HepG2 (cell line): ENCODE data around the gene HENMT1. TPM values are rescaled to one million over a fixed set of nuclear protein-coding genes. Genes with fewer than 3 reads are reported as not detected.

Experiments
- GATAD2A ChIP-seq: IDR thresholded peaks from 2 replicates; pipeline ENCODE4 v1.6.1; 2016
- JUND ChIP-seq: sonication (generic); formaldehyde crosslinking; IDR thresholded peaks from 2 replicates; pipeline ENCODE4 v1.8.0; 2022; ENCODE audit warnings: mild to moderate bottlenecking, missing genetic modification reagents
- KDM1A ChIP-seq: IDR thresholded peaks from 2 replicates; pipeline ENCODE4 v1.6.1; 2016; ENCODE audit warnings: missing compliant biosample characterization
- LCORL ChIP-seq, 2 experiments: fragments of 450-650 bp in 1 of 2; sonication (generic) in 1 of 2; formaldehyde crosslinking in 1 of 2; IDR thresholded peaks; 2 replicates each; pipeline versions ENCODE4 v1.5.0 to v1.6.1; 2017 to 2020; ENCODE audit warnings: antibody characterized with exemption in 1 of 2, missing genetic modification reagents in 1 of 2
- MYNN ChIP-seq: sonication (generic); formaldehyde crosslinking; IDR thresholded peaks from 2 replicates; pipeline ENCODE4 v1.4.0; 2020; ENCODE audit warnings: mild to moderate bottlenecking, low read depth, missing genetic modification reagents
- NAIF1 ChIP-seq: sonication (generic); formaldehyde crosslinking; IDR thresholded peaks from 2 replicates; pipeline ENCODE4 v1.5.0; 2020; ENCODE audit warnings: mild to moderate bottlenecking, missing genetic modification reagents, borderline replicate concordance
- SATB2 ChIP-seq: sonication (generic); formaldehyde crosslinking; IDR thresholded peaks from 2 replicates; pipeline ENCODE4 v1.5.0; 2020; ENCODE audit warnings: missing genetic modification reagents
- ZNF101 ChIP-seq: sonication (generic); formaldehyde crosslinking; IDR thresholded peaks from 2 replicates; pipeline ENCODE4 v1.4.0; 2020; ENCODE audit warnings: mild to moderate bottlenecking, low read depth, missing genetic modification reagents, borderline replicate concordance
- ZNF253 ChIP-seq: sonication (generic); formaldehyde crosslinking; IDR thresholded peaks from 2 replicates; pipeline ENCODE4 v1.8.0; 2022; ENCODE audit warnings: mild to moderate bottlenecking, missing genetic modification reagents, borderline replicate concordance
- ZNF460 ChIP-seq: sonication (generic); formaldehyde crosslinking; IDR thresholded peaks from 2 replicates; pipeline ENCODE4 v1.5.1; 2020; ENCODE audit warnings: missing genetic modification reagents, mild to moderate bottlenecking, borderline replicate concordance
- ZNF678 ChIP-seq: sonication (generic); formaldehyde crosslinking; IDR thresholded peaks from 2 replicates; pipeline ENCODE4 v1.4.0; 2020; ENCODE audit warnings: mild to moderate bottlenecking, missing genetic modification reagents
- polyA plus RNA-seq, 8 experiments: library from polyadenylated mRNA; depleted of rRNA in 3 of 8; stranded (reverse) in 7 of 8; unstranded in 1 of 8; fragments of >200 nt; fragmentation: Illumina TruSeq in 4 of 8; extraction: Trizol in 4 of 8; gene quantifications; 2 replicates each; pipeline versions ENCODE4 v1.2.1 to v1.2.3, GENCODE V29; 2011 to 2016; ENCODE audit warnings: low read depth in 4 of 8, missing spikeins in 1 of 8, mixed read lengths in 1 of 8; ENCODE audit not compliant: insufficient read depth in 1 of 8
- total RNA-seq, 5 experiments: library from RNA; depleted of rRNA; stranded (reverse); fragments of >200 nt; fragmentation: Illumina TruSeq; extraction: Trizol; gene quantifications; 2 replicates each; pipeline ENCODE4 v1.2.3, GENCODE V29; 2016; ENCODE audit warnings: low read depth in 1 of 5
- TF ChIP-seq, protein P1 (sequence below): sonication (generic); formaldehyde crosslinking; IDR thresholded peaks from 2 replicates; pipeline ENCODE4 v1.5.1; 2020; ENCODE audit warnings: mild to moderate bottlenecking, missing genetic modification reagents, borderline replicate concordance

Gene HENMT1
- total and polyA plus RNA-seq, 2 of the 13 experiments (the other 11 are each of a cell fraction or from before 2014, with no cell fraction given) = not detected

DNA sequence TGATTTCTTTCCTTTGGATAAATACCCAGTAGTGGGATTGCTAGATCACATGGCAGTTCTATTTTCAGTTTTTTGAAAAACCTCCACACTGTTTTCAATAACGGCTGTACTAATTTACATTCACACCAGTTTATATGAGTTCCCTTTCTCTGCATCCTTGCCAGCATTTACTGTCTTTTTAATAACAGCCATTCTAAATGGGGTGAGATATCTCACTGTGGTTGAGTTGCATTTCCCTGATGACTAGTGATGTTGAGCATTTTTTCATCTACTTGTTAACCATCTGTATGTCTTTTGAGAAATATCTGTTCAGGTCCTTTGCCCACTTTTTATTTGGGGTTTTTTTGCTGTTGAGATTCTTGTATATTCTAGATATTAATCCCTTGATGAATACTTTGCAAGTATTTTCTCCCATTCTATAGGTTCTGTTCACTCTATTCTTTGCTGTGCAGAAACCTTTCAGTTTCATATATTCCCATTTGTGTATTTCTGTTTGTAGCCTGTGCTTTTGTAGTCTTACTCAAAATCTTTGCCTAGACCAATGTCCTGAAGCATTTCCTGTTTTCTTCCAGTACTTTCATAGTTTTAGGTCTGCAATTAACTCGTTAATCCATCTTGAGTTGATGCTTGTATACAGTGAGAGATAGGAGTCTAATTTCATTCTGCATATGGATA lies 7.3 kb downstream of the HENMT1 start (continued):
- TF ChIP-seq SATB2 (CRISPR knock-in tag) = no peak
- TF ChIP-seq LCORL (IDR thresholded peaks at IDR 0.05) = no peak
- no peak for TF ChIP-seq LCORL (CRISPR knock-in tag; IDR thresholded peaks at IDR 0.05)
- no peak for TF ChIP-seq ZNF678 (CRISPR knock-in tag)
- TF ChIP-seq GATAD2A (CRISPR knock-in tag) = no peak
- no peak for TF ChIP-seq ZNF460 (CRISPR knock-in tag)
- no peak for TF ChIP-seq NAIF1
- TF ChIP-seq MYNN (CRISPR knock-in tag) = no peak
- TF ChIP-seq ZNF253 (CRISPR knock-in tag) = no peak
- TF ChIP-seq JUND = no peak
- no peak for TF ChIP-seq ZNF101 (CRISPR knock-in tag)
- no peak for TF ChIP-seq KDM1A (CRISPR knock-in tag)
- TF ChIP-seq, protein P1, sequence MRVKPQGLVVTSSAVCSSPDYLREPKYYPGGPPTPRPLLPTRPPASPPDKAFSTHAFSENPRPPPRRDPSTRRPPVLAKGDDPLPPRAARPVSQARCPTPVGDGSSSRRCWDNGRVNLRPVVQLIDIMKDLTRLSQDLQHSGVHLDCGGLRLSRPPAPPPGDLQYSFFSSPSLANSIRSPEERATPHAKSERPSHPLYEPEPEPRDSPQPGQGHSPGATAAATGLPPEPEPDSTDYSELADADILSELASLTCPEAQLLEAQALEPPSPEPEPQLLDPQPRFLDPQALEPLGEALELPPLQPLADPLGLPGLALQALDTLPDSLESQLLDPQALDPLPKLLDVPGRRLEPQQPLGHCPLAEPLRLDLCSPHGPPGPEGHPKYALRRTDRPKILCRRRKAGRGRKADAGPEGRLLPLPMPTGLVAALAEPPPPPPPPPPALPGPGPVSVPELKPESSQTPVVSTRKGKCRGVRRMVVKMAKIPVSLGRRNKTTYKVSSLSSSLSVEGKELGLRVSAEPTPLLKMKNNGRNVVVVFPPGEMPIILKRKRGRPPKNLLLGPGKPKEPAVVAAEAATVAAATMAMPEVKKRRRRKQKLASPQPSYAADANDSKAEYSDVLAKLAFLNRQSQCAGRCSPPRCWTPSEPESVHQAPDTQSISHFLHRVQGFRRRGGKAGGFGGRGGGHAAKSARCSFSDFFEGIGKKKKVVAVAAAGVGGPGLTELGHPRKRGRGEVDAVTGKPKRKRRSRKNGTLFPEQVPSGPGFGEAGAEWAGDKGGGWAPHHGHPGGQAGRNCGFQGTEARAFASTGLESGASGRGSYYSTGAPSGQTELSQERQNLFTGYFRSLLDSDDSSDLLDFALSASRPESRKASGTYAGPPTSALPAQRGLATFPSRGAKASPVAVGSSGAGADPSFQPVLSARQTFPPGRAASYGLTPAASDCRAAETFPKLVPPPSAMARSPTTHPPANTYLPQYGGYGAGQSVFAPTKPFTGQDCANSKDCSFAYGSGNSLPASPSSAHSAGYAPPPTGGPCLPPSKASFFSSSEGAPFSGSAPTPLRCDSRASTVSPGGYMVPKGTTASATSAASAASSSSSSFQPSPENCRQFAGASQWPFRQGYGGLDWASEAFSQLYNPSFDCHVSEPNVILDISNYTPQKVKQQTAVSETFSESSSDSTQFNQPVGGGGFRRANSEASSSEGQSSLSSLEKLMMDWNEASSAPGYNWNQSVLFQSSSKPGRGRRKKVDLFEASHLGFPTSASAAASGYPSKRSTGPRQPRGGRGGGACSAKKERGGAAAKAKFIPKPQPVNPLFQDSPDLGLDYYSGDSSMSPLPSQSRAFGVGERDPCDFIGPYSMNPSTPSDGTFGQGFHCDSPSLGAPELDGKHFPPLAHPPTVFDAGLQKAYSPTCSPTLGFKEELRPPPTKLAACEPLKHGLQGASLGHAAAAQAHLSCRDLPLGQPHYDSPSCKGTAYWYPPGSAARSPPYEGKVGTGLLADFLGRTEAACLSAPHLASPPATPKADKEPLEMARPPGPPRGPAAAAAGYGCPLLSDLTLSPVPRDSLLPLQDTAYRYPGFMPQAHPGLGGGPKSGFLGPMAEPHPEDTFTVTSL (CRISPR knock-in tag) = no peak
